Body of pancreas (tissue), 4 donors: ENCODE data around the gene FBXL5.

Source experiments
- CTCF ChIP-seq, 7 experiments: fragments of 450-650 bp in 4 of 7; fragments of 200-600 bp in 3 of 7; sonication (generic) in 3 of 7; IDR thresholded peaks; one replicate each; pipeline ENCODE4 v1.5.1; 2016 to 2019; ENCODE audit warnings: antibody characterized with exemption in 7 of 7
- POLR2A ChIP-seq, 3 donors: fragments of 450-650 bp; IDR thresholded peaks; one replicate each; pipeline ENCODE4 v1.6.1; 2016; ENCODE audit warnings: antibody characterized with exemption in 3 of 3, mild to moderate bottlenecking in 2 of 3

DNA sequence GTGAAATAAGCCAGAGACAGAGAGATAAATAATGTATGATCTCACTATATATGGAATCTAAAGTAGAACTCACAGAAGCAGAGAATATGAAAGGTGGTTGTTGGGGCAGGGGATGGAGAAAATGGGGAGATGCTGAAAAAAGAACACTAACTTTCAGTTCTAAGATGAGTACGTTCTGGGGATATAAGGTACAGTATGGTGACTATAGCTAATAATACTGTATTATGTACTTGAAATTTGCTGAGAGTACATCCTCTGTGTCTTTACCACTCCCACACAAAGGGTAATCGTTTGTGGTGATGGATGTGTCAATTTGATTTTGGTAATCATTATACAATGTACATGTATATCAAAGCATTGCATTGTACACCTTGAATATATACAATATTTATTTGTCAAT is 6.6 kb downstream of the FBXL5 start:
- TF ChIP-seq CTCF (IDR thresholded peaks at IDR 0.05) (no peak), POLR2A (IDR thresholded peaks at IDR 0.05) (no peak)
